ENCODE results near the gene CARS1.

- TF ChIP-seq CTCF (conservative IDR thresholded peaks at IDR 0.05 in 1 of 2, IDR thresholded peaks at IDR 0.05 in 1 of 2; ENCODE audit: extremely low read depth in 1 of 2, insufficient read depth in 1 of 2, low read depth in 1 of 2, low read length in 2 of 2) = no peak
- no peak for TF ChIP-seq EZH2 (IDR thresholded peaks at IDR 0.05; ENCODE audit: borderline replicate concordance, low read length)
Observed at GRCh38 chr11:3089236-3090061, 32.2 kb upstream of the CARS1 start.
